Small intestine (tissue), 7 donors: ENCODE results near the gene CFAP100. TPM values are rescaled to one million over a fixed set of nuclear protein-coding genes. Genes with fewer than 3 reads are reported as not detected.
A peak's percentile ranks its signal among the peaks of the same experiment; 100 is the strongest.

ENCODE experiments used
- DNase-seq, 2 donors: peaks; one replicate each; pipeline versions ENCODE4 v3.0.0 to v3.0.0-alpha.2; 2013
- FAIRE-seq: peaks from 2 replicates; lab custom pipeline; 2012; peaks lifted over from hg19 to GRCh38; lab: Jason Lieb, UNC
- H3K27ac ChIP-seq, 3 donors: one replicate each; pipeline ENCODE4 v1.5.1; 2013; ENCODE audit warnings: low read length in 2 of 3, mild to moderate bottlenecking in 2 of 3, control low read depth in 1 of 3, inconsistent platforms in 1 of 3, low read depth in 1 of 3, moderate library complexity in 1 of 3
- H3K27me3 ChIP-seq, 3 donors: one replicate each; pipeline ENCODE4 v1.6.1; 2013; ENCODE audit warnings: low read length in 3 of 3, inconsistent platforms in 1 of 3; ENCODE audit not compliant: control insufficient read depth in 3 of 3, insufficient read depth in 3 of 3
- H3K36me3 ChIP-seq, 3 donors: one replicate each; pipeline ENCODE4 v1.6.1; 2013; ENCODE audit warnings: low read length in 3 of 3, inconsistent platforms in 1 of 3, low read depth in 1 of 3, mild to moderate bottlenecking in 1 of 3, moderate library complexity in 1 of 3; ENCODE audit not compliant: control insufficient read depth in 3 of 3, insufficient read depth in 2 of 3
- H3K4me1 ChIP-seq, 3 donors: one replicate each; pipeline ENCODE4 v1.6.1; 2013; ENCODE audit warnings: low read length in 2 of 3, inconsistent platforms in 1 of 3, low read depth in 1 of 3, mild to moderate bottlenecking in 1 of 3, moderate library complexity in 1 of 3; ENCODE audit not compliant: control insufficient read depth in 3 of 3, insufficient read depth in 2 of 3
- H3K4me3 ChIP-seq, 3 donors: one replicate each; pipeline ENCODE4 v1.5.1; 2013; ENCODE audit warnings: low read length in 3 of 3, control low read depth in 1 of 3, inconsistent platforms in 1 of 3, low read depth in 1 of 3, mild to moderate bottlenecking in 1 of 3, moderate library complexity in 1 of 3
- H3K9me3 ChIP-seq, 2 donors: one replicate each; pipeline ENCODE4 v1.6.1; 2013; ENCODE audit warnings: low read depth in 1 of 2, low read length in 1 of 2; ENCODE audit not compliant: control insufficient read depth in 2 of 2, insufficient read depth in 1 of 2
- WGBS, 3 donors: extraction: QIAGEN DNeasy Blood & Tissue Kit; methylation state at CpG; one replicate each; pipeline ENCODE4 v1.1.7; 2013; 5-methylcytosine and 5-hydroxymethylcytosine counted together
- polyA plus RNA-seq, 4 donors: library from polyadenylated mRNA; stranded (reverse) in 3 of 4; unstranded in 1 of 4; fragments of 200-250 nt in 3 of 4; fragments of 120-200 nt in 1 of 4; gene quantifications; one replicate each; pipeline versions ENCODE4 v1.2.1 to v1.2.3, GENCODE V29; 2013
- donor health status: healthy with polysubstance abuse.
- donor health status: control.
- donor health status: control.
- donor health status: Bipolar disorder and iron deficiency.
- donor health status: healthy.

Gene CFAP100
- polyA plus RNA-seq, 4 donors, result 0.53 TPM; not detected in 3

DNA sequence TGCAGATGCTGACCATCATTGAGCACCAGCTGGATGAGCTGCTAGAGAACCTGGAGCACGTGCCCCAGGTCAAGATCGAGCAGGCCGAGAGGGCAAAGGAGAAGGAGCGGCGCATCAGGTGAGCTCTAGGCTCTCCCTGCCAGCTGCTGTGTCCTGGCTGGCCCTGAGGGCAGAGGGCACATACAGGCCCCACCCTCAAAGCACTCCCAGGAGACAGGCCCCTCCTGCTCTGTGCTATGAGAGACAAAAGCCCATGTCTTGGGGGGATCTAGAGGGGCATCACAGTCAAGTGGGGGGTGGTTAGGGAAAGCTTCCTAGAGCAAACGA is 39.5 kb downstream of the CFAP100 start:
- no peaks in the 10 kb centered on the region for H3K27me3 ChIP-seq
- peak in 1 of 2 donors; percentile 39 for DNase-seq
- no peak overlapping the region for H3K4me3 ChIP-seq
- peaks cover 0 to 4% of the 10 kb centered on the region in 2 donors for H3K9me3 ChIP-seq
- no peaks in the 10 kb centered on the region for H3K4me1 ChIP-seq
- WGBS, 3 donors, result 34 to 79% (median 62%) methylated on average over 6 of the region's 6 CpGs
- H3K36me3 ChIP-seq, result peaks cover 0 to 44% (median 12%) of the 10 kb centered on the region in 3 donors
- FAIRE-seq, result no peak
- no peak overlapping the region for H3K27ac ChIP-seq

DNA sequence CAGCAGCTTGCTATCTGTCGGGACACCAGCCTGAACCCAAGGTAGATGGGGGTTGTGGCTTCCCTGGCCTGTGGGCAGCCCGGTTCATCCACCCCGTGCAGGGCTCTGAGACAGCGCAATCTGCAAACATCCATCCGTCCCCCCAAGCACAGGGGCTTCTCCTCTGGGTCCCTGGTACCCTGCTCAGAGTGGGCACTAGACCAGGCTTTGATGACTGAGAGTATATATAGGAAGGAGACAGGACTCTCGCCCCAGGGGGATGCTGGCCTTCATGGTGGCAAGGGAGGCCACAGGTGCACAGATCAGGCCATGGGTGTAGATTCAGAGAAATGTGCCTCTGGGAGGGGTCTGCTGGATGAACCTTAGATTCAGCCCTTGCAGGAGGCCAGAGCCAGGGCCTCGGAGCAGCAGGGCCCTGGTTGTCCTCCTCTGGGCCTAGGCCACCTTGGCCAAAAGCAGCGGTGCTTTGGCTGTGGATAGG is 40.3 kb downstream of the CFAP100 start:
- peaks cover 0 to 51% (median 12%) of the 10 kb centered on the region in 3 donors for H3K36me3 ChIP-seq

GRCh38 chr3:126435456-126436315 is 41.0 kb downstream of the CFAP100 start:
- 92 to 96% (median 95%) methylated on average over 14 of the region's 14 CpGs for WGBS, 3 donors
- no peaks in the 10 kb centered on the region for H3K27me3 ChIP-seq
- H3K4me3 ChIP-seq, result no peak overlapping the region
- DNase-seq (no peak), FAIRE-seq (no peak)
- no peak overlapping the region for H3K27ac ChIP-seq
- peaks cover 0 to 57% (median 12%) of the 10 kb centered on the region in 3 donors for H3K36me3 ChIP-seq
- H3K4me1 ChIP-seq, result no peaks in the 10 kb centered on the region
- peaks cover 0 to 4% of the 10 kb centered on the region in 2 donors for H3K9me3 ChIP-seq

More for the DNA sequence above, 40.3 kb downstream of the CFAP100 start:
- H3K27me3 ChIP-seq, result no peaks in the 10 kb centered on the region
- H3K9me3 ChIP-seq, result peaks cover 0 to 4% of the 10 kb centered on the region in 2 donors
- DNase-seq, result no peak
- 89 to 92% (median 91%) methylated on average over 8 of the region's 8 CpGs for WGBS, 3 donors
- H3K27ac ChIP-seq, result no peak overlapping the region
- H3K4me1 ChIP-seq, result no peaks in the 10 kb centered on the region
- FAIRE-seq, result no peak
- no peak overlapping the region for H3K4me3 ChIP-seq

- DNase-seq (no peak), FAIRE-seq (no peak)
- no peaks in the 10 kb centered on the region for H3K9me3 ChIP-seq
- no peak overlapping the region for H3K4me3 ChIP-seq
- peaks cover 0 to 68% (median 12%) of the 10 kb centered on the region in 3 donors for H3K36me3 ChIP-seq
- no peak overlapping the region for H3K27ac ChIP-seq
- WGBS, 3 donors, result 96 to 97% (median 96%) methylated on average over 18 of the region's 18 CpGs
- H3K4me1 ChIP-seq, result no peaks in the 10 kb centered on the region
- H3K27me3 ChIP-seq, result no peaks in the 10 kb centered on the region
Observed at GRCh38 chr3:126436826-126437717, 42.4 kb downstream of the CFAP100 start.

- Histone ChIP-seq H3K36me3 (peaks cover 2 to 72% (median 14%) of the 10 kb centered on the region in 3 donors), H3K4me1 (no peaks in the 10 kb centered on the region), H3K27ac (no peak overlapping the region), H3K27me3 (no peaks in the 10 kb centered on the region), H3K4me3 (no peak overlapping the region), H3K9me3 (no peaks in the 10 kb centered on the region)
- 86 to 90% (median 90%) methylated on average over 8 of the region's 8 CpGs for WGBS, 3 donors
- no peak for DNase-seq
- no peak for FAIRE-seq
Observed at GRCh38 chr3:126438186-126438585, 43.5 kb downstream of the CFAP100 start.

GRCh38 chr3:126438746-126439145 is 44.0 kb downstream of the CFAP100 start:
- WGBS, 3 donors, result 95 to 97% (median 96%) methylated on average over 10 of the region's 10 CpGs
- peaks cover 4 to 71% (median 14%) of the 10 kb centered on the region in 3 donors for H3K36me3 ChIP-seq
- DNase-seq, result no peak

GRCh38 chr3:126439346-126439967 is 44.7 kb downstream of the CFAP100 start:
- no peaks in the 10 kb centered on the region for H3K27me3 ChIP-seq
- WGBS, 3 donors, result 91 to 94% (median 92%) methylated on average over 15 of the region's 15 CpGs
- DNase-seq (no peak), FAIRE-seq (no peak)
- H3K4me3 ChIP-seq, result no peak overlapping the region
- no peaks in the 10 kb centered on the region for H3K4me1 ChIP-seq
- no peak overlapping the region for H3K27ac ChIP-seq
- H3K9me3 ChIP-seq, result no peaks in the 10 kb centered on the region
- H3K36me3 ChIP-seq, result peaks cover 4 to 71% (median 14%) of the 10 kb centered on the region in 3 donors

More at GRCh38 chr3:126438746-126439145, 44.0 kb downstream of the CFAP100 start:
- H3K9me3 ChIP-seq, result no peaks in the 10 kb centered on the region
- no peaks in the 10 kb centered on the region for H3K27me3 ChIP-seq
- H3K4me3 ChIP-seq, result no peak overlapping the region
- no peak overlapping the region for H3K27ac ChIP-seq
- no peaks in the 10 kb centered on the region for H3K4me1 ChIP-seq
- no peak for FAIRE-seq
